ENCODE measurements around the gene ITGB7. TPM values are rescaled to one million over a fixed set of nuclear protein-coding genes. Genes with fewer than 3 reads are reported as not detected.

The ITGB7 gene
- total RNA-seq, 1 donor from 2014 or later, result 1.3 TPM

Other genes with a start within 250 kb of the ITGB7 start
- 231 and 242 TPM in 2 replicates for gene EIF4B, start 200.8 kb downstream of the ITGB7 start, total RNA-seq
- 15.4 and 21.1 TPM in 2 replicates for gene TNS2, start 157.2 kb downstream of the ITGB7 start, total RNA-seq
- gene SPRYD3, start 127.9 kb downstream of the ITGB7 start, total RNA-seq, result 21.8 and 22.8 TPM in 2 replicates
- gene IGFBP6, start 109.6 kb downstream of the ITGB7 start, total RNA-seq, result 20.8 and 26.3 TPM in 2 replicates
- gene SOAT2, start 103.8 kb downstream of the ITGB7 start, total RNA-seq, result not detected in 2 replicates
- gene ZNF740, start 26.5 kb downstream of the ITGB7 start, total RNA-seq, result 31.0 and 32.7 TPM in 2 replicates
- gene CSAD, start 26.3 kb downstream of the ITGB7 start, total RNA-seq, result 16.7 and 19.4 TPM in 2 replicates
- 10.1 and 11.7 TPM in 2 replicates for gene RARG, start 25.0 kb upstream of the ITGB7 start, total RNA-seq
- gene ESPL1, start 61.0 kb upstream of the ITGB7 start, total RNA-seq, result 1.2 and 2.0 TPM in 2 replicates
- 279 and 281 TPM in 2 replicates for gene PFDN5, start 88.3 kb upstream of the ITGB7 start, total RNA-seq
- gene MYG1, start 92.4 kb upstream of the ITGB7 start, total RNA-seq, result 37.8 and 40.9 TPM in 2 replicates
- 40.8 and 44.4 TPM in 2 replicates for gene AAAS, start 114.4 kb upstream of the ITGB7 start, total RNA-seq
- gene SP7, start 129.1 kb upstream of the ITGB7 start, total RNA-seq, result not detected in 2 replicates
- gene SP1, start 172.9 kb upstream of the ITGB7 start, total RNA-seq, result 48.7 and 50.6 TPM in 2 replicates
- gene AMHR2, start 216.6 kb upstream of the ITGB7 start, total RNA-seq, result not detected in 2 replicates
- 159 and 190 TPM in 2 replicates for gene PRR13, start 234.5 kb upstream of the ITGB7 start, total RNA-seq
- gene PCBP2, start 244.9 kb upstream of the ITGB7 start, total RNA-seq, result 708 and 733 TPM in 2 replicates

All from astrocyte (in vitro differentiated cells and primary cell).